ENCODE measurements around the gene GPR32.
"Not testable (repeated sequence)": the region's sequence is repeated elsewhere in the genome, so short reads cannot be mapped to it uniquely, and the experiment has no call there.

- TF ChIP-seq CTCF (IDR thresholded peaks at IDR 0.05; ENCODE audit: poor library complexity, severe bottlenecking); EZH2 (IDR thresholded peaks at IDR 0.05; ENCODE audit: borderline replicate concordance, insufficient read depth, low read length, poor library complexity, severe bottlenecking); TAF1 (IDR thresholded peaks at IDR 0.05; ENCODE audit: low read depth): not testable (repeated sequence)
- TF ChIP-seq, protein P1, sequence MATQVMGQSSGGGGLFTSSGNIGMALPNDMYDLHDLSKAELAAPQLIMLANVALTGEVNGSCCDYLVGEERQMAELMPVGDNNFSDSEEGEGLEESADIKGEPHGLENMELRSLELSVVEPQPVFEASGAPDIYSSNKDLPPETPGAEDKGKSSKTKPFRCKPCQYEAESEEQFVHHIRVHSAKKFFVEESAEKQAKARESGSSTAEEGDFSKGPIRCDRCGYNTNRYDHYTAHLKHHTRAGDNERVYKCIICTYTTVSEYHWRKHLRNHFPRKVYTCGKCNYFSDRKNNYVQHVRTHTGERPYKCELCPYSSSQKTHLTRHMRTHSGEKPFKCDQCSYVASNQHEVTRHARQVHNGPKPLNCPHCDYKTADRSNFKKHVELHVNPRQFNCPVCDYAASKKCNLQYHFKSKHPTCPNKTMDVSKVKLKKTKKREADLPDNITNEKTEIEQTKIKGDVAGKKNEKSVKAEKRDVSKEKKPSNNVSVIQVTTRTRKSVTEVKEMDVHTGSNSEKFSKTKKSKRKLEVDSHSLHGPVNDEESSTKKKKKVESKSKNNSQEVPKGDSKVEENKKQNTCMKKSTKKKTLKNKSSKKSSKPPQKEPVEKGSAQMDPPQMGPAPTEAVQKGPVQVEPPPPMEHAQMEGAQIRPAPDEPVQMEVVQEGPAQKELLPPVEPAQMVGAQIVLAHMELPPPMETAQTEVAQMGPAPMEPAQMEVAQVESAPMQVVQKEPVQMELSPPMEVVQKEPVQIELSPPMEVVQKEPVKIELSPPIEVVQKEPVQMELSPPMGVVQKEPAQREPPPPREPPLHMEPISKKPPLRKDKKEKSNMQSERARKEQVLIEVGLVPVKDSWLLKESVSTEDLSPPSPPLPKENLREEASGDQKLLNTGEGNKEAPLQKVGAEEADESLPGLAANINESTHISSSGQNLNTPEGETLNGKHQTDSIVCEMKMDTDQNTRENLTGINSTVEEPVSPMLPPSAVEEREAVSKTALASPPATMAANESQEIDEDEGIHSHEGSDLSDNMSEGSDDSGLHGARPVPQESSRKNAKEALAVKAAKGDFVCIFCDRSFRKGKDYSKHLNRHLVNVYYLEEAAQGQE (IDR thresholded peaks at IDR 0.05; ENCODE audit: borderline replicate concordance) = not testable (repeated sequence)
Measured at GRCh38 chr19:50766746-50767145, 3.5 kb upstream of the GPR32 start.

All from neural cell (in vitro differentiated cells).